ENCODE data around the gene TPST1. TPM values are rescaled to one million over a fixed set of nuclear protein-coding genes. Genes with fewer than 3 reads are reported as not detected.

Gene TPST1
- 15.0 to 17.7 TPM (median 16.8 TPM) in 3 replicates for total RNA-seq (2021)
- percentile 63 among the genes with signal in this experiment for Bru-seq, nascent RNA
- long read RNA-seq, experiment 1, transcript TPST1-201 (6 exons, 2,116 nt): major isoform, 34 of 87 reads
- long read RNA-seq, experiment 1, partial matches to known transcripts: 10 of 87 reads
- long read RNA-seq, experiment 1, other reads (novel, unspliced or antisense): 43 of 87 reads
- long read RNA-seq, experiment 2, transcript TPST1-201 (6 exons, 2,116 nt): major isoform, 6 of 23 reads
- long read RNA-seq, experiment 2, partial matches to known transcripts: 2 of 23 reads
- long read RNA-seq, experiment 2, other reads (novel, unspliced or antisense): 15 of 23 reads
- long read RNA-seq, experiment 3, partial matches to known transcripts: 0 of 1 reads
- long read RNA-seq, experiment 3, other reads (novel, unspliced or antisense): 1 of 1 reads

- H3K4me1 Mint-ChIP-seq: peaks cover 14% of the 10 kb centered on the region
- ATAC-seq (peak; percentile 97), DNase-seq (ENCODE audit: low spot score) (peak; percentile 95)
- ChIA-PET POLR2A (interaction anchor here (0.5 to 2.0 kb wide), 8 partner anchors 9 to 289 kb away, joined by 3 to 8 read pairs (median 4); partner anchors contain the start of genes ASL and CRCP), CTCF (interaction anchor here (0.6 to 2.5 kb wide), 23 partner anchors 9 to 790 kb away, joined by 3 to 25 read pairs (median 4); partner anchors contain the start of gene SBDS)
- no peaks in the 10 kb centered on the region for H3K9me3 Mint-ChIP-seq
- H3K4me3 Mint-ChIP-seq: peak within 1 kb of the TSS; percentile 95
- H3K27me3 Mint-ChIP-seq (ENCODE audit: low read depth): peaks cover 11% of the 10 kb centered on the region
- H3K27ac Mint-ChIP-seq: peak within 1 kb of the TSS; percentile 97
- no peaks in the 10 kb centered on the region for H3K36me3 Mint-ChIP-seq
- TF ChIP-seq ZNF138 (CRISPR knock-in tag; conservative IDR thresholded peaks at IDR 0.05): 0 out of 2 replicates have a peak, but pooled peaks have one; percentile 13
- TF ChIP-seq GRHL2 (CRISPR knock-in tag; IDR thresholded peaks at IDR 0.05; ENCODE audit: insufficient replicate concordance, severe bottlenecking): no peak
- TF ChIP-seq, protein P1, sequence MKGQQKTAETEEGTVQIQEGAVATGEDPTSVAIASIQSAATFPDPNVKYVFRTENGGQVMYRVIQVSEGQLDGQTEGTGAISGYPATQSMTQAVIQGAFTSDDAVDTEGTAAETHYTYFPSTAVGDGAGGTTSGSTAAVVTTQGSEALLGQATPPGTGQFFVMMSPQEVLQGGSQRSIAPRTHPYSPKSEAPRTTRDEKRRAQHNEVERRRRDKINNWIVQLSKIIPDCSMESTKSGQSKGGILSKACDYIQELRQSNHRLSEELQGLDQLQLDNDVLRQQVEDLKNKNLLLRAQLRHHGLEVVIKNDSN (CRISPR knock-in tag; IDR thresholded peaks at IDR 0.05): peak; percentile 41; the same call in 1 of the 2 replicates
- no peak for TF ChIP-seq ELF4 (CRISPR knock-in tag; IDR thresholded peaks at IDR 0.05; ENCODE audit: low read depth)
- TF ChIP-seq, protein P2, sequence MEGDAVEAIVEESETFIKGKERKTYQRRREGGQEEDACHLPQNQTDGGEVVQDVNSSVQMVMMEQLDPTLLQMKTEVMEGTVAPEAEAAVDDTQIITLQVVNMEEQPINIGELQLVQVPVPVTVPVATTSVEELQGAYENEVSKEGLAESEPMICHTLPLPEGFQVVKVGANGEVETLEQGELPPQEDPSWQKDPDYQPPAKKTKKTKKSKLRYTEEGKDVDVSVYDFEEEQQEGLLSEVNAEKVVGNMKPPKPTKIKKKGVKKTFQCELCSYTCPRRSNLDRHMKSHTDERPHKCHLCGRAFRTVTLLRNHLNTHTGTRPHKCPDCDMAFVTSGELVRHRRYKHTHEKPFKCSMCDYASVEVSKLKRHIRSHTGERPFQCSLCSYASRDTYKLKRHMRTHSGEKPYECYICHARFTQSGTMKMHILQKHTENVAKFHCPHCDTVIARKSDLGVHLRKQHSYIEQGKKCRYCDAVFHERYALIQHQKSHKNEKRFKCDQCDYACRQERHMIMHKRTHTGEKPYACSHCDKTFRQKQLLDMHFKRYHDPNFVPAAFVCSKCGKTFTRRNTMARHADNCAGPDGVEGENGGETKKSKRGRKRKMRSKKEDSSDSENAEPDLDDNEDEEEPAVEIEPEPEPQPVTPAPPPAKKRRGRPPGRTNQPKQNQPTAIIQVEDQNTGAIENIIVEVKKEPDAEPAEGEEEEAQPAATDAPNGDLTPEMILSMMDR (IDR thresholded peaks at IDR 0.05): no peak
- TF ChIP-seq E2F4 (CRISPR knock-in tag; IDR thresholded peaks at IDR 0.05; ENCODE audit: borderline replicate concordance, low read depth): no peak
- TF ChIP-seq AFF4 (CRISPR knock-in tag; IDR thresholded peaks at IDR 0.05; ENCODE audit: borderline replicate concordance): no peak
- no peak for TF ChIP-seq FOXJ3 (CRISPR knock-in tag; IDR thresholded peaks at IDR 0.05; ENCODE audit: borderline replicate concordance)
- peak; percentile 74; the same call in 1 of the 2 replicates for TF ChIP-seq MYBL2 (CRISPR knock-in tag; IDR thresholded peaks at IDR 0.05)
- no peak for TF ChIP-seq SMAD4 (CRISPR knock-in tag; IDR thresholded peaks at IDR 0.05)
- TF ChIP-seq NFYB (CRISPR knock-in tag; conservative IDR thresholded peaks at IDR 0.05; ENCODE audit: low read depth): peak; percentile 89
- TF ChIP-seq, protein P3, sequence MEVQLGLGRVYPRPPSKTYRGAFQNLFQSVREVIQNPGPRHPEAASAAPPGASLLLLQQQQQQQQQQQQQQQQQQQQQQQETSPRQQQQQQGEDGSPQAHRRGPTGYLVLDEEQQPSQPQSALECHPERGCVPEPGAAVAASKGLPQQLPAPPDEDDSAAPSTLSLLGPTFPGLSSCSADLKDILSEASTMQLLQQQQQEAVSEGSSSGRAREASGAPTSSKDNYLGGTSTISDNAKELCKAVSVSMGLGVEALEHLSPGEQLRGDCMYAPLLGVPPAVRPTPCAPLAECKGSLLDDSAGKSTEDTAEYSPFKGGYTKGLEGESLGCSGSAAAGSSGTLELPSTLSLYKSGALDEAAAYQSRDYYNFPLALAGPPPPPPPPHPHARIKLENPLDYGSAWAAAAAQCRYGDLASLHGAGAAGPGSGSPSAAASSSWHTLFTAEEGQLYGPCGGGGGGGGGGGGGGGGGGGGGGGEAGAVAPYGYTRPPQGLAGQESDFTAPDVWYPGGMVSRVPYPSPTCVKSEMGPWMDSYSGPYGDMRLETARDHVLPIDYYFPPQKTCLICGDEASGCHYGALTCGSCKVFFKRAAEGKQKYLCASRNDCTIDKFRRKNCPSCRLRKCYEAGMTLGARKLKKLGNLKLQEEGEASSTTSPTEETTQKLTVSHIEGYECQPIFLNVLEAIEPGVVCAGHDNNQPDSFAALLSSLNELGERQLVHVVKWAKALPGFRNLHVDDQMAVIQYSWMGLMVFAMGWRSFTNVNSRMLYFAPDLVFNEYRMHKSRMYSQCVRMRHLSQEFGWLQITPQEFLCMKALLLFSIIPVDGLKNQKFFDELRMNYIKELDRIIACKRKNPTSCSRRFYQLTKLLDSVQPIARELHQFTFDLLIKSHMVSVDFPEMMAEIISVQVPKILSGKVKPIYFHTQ (CRISPR knock-in tag; IDR thresholded peaks at IDR 0.05): no peak
- no peak for TF ChIP-seq ATF1 (CRISPR knock-in tag; IDR thresholded peaks at IDR 0.05)
- TF ChIP-seq, protein P4, sequence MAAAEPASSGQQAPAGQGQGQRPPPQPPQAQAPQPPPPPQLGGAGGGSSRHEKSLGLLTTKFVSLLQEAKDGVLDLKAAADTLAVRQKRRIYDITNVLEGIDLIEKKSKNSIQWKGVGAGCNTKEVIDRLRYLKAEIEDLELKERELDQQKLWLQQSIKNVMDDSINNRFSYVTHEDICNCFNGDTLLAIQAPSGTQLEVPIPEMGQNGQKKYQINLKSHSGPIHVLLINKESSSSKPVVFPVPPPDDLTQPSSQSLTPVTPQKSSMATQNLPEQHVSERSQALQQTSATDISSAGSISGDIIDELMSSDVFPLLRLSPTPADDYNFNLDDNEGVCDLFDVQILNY (CRISPR knock-in tag; IDR thresholded peaks at IDR 0.05): peak; percentile 93
- TF ChIP-seq ZMAT4 (CRISPR knock-in tag; IDR thresholded peaks at IDR 0.05): no peak
- TF ChIP-seq PRRX2 (CRISPR knock-in tag; IDR thresholded peaks at IDR 0.05): no peak
- TF ChIP-seq ZNF263 (CRISPR knock-in tag; IDR thresholded peaks at IDR 0.05; ENCODE audit: low read depth): no peak
- TF ChIP-seq, protein P5, sequence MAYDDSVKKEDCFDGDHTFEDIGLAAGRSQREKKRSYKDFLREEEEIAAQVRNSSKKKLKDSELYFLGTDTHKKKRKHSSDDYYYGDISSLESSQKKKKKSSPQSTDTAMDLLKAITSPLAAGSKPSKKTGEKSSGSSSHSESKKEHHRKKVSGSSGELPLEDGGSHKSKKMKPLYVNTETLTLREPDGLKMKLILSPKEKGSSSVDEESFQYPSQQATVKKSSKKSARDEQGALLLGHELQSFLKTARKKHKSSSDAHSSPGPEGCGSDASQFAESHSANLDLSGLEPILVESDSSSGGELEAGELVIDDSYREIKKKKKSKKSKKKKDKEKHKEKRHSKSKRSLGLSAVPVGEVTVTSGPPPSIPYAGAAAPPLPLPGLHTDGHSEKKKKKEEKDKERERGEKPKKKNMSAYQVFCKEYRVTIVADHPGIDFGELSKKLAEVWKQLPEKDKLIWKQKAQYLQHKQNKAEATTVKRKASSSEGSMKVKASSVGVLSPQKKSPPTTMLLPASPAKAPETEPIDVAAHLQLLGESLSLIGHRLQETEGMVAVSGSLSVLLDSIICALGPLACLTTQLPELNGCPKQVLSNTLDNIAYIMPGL (CRISPR knock-in tag; IDR thresholded peaks at IDR 0.05): peak; percentile 97; the same call in 1 of the 2 replicates
- no peak for TF ChIP-seq ZNF121 (CRISPR knock-in tag; IDR thresholded peaks at IDR 0.05)
- TF ChIP-seq MXD4 (CRISPR knock-in tag; IDR thresholded peaks at IDR 0.05; ENCODE audit: borderline replicate concordance): no peak
These were observed at the start of gene TPST1 for GRCh38 chr7:66204822-66205740. TPST1 (plus strand) TSS chr7:66205334; CDS start chr7:66240426, 35,092 bp downstream.
